CD4-positive, CD25-positive, alpha-beta regulatory T cell (primary cell): ENCODE measurements around the gene PARP1. TPM values are rescaled to one million over a fixed set of nuclear protein-coding genes. Genes with fewer than 3 reads are reported as not detected.

Source experiments
- ATAC-seq, 2 donors: fragments of 150-1000 bp; cut with Tn5 transposase; one replicate each; pipeline ENCODE4 v1.10.0; 2021; ENCODE audit warnings: low read depth in 2 of 2, moderate number of reproducible peaks in 2 of 2, moderate library complexity in 1 of 2
- DNase-seq, 3 donors: peaks; one replicate each; pipeline versions ENCODE4 v3.0.0 to v3.0.0-alpha.2; 2012 to 2022; ENCODE audit warnings: mixed read lengths in 1 of 3
- H3K27ac ChIP-seq: one replicate; pipeline ENCODE4 v1.7.0; 2013; ENCODE audit warnings: mild to moderate bottlenecking, low read length; ENCODE audit not compliant: insufficient read depth, poor library complexity, severe bottlenecking
- H3K27me3 ChIP-seq: one replicate; pipeline ENCODE4 v1.7.0; 2013; ENCODE audit warnings: low read length; ENCODE audit not compliant: control insufficient read depth, insufficient read depth
- H3K36me3 ChIP-seq: one replicate; pipeline ENCODE4 v1.7.0; 2013; ENCODE audit warnings: mild to moderate bottlenecking, low read length, moderate library complexity; ENCODE audit not compliant: control insufficient read depth, insufficient read depth
- H3K4me1 ChIP-seq: 2 replicates; pipeline ENCODE4 v1.7.0; 2013; ENCODE audit warnings: mild to moderate bottlenecking, low read length; ENCODE audit not compliant: insufficient read depth, control insufficient read depth, poor library complexity, severe bottlenecking
- H3K4me3 ChIP-seq: one replicate; pipeline ENCODE4 v1.7.0; 2013; ENCODE audit warnings: low read depth, mild to moderate bottlenecking, low read length, moderate library complexity
- H3K9me3 ChIP-seq, 2 experiments: 1 replicate in 1 of 2; 2 replicates in 1 of 2; pipeline ENCODE4 v1.7.0; 2013; ENCODE audit warnings: low read length in 2 of 2, mild to moderate bottlenecking in 1 of 2, moderate library complexity in 1 of 2; ENCODE audit not compliant: control insufficient read depth in 2 of 2
- H3K27ac Mint-ChIP-seq, 3 donors: one replicate each; pipeline ENCODE4 v1.8.0; 2020 to 2022; ENCODE audit warnings: mild to moderate bottlenecking in 3 of 3, mixed read lengths in 3 of 3, moderate library complexity in 2 of 3
- H3K27me3 Mint-ChIP-seq: one replicate; pipeline ENCODE4 v1.8.0; 2022; ENCODE audit warnings: mild to moderate bottlenecking, mixed read lengths
- H3K36me3 Mint-ChIP-seq: one replicate; pipeline ENCODE4 v1.8.0; 2020; ENCODE audit warnings: mixed read lengths
- H3K4me1 Mint-ChIP-seq, 4 donors: one replicate each; pipeline ENCODE4 v1.8.0; 2020 to 2022; ENCODE audit warnings: mixed read lengths in 4 of 4, mild to moderate bottlenecking in 1 of 4
- H3K4me3 Mint-ChIP-seq, 4 donors: one replicate each; pipeline ENCODE4 v1.8.0; 2020 to 2022; ENCODE audit warnings: mild to moderate bottlenecking in 4 of 4, mixed read lengths in 4 of 4, moderate library complexity in 3 of 4
- H3K9me3 Mint-ChIP-seq, 7 donors: one replicate each; pipeline ENCODE4 v1.8.0; 2020 to 2022; ENCODE audit warnings: mixed read lengths in 7 of 7, mild to moderate bottlenecking in 3 of 7, moderate library complexity in 2 of 7
- polyA plus RNA-seq, 4 donors: library from polyadenylated mRNA; unstranded; fragments of 300-500 nt; fragmentation: Illumina TruSeq; gene quantifications; one replicate each; pipeline ENCODE4 v1.2.3, GENCODE V29; 2021
- total RNA-seq: library from RNA; stranded (reverse); gene quantifications from one replicate; pipeline ENCODE4 v1.2.3, GENCODE V29; 2022

Gene PARP1
- total and polyA plus RNA-seq, 5 donors from 2014 or later: 99.1 to 129 (median 108) TPM

GRCh38 chr1:226381226-226381998 is 26.5 kb downstream of the PARP1 start:
- H3K27me3 ChIP-seq: no peaks in the 10 kb centered on the region
- no peak overlapping the region for H3K4me3 Mint-ChIP-seq
- H3K9me3 Mint-ChIP-seq: no peaks in the 10 kb centered on the region
- no peak overlapping the region for H3K27ac Mint-ChIP-seq
- H3K4me1 Mint-ChIP-seq: peaks cover 0 to 5% (median 2%) of the 10 kb centered on the region in 4 donors
- ATAC-seq: no peak
- no peak overlapping the region for H3K4me3 ChIP-seq
- DNase-seq: no peak
- H3K9me3 ChIP-seq: no peaks in the 10 kb centered on the region
- peaks cover 66% of the 10 kb centered on the region for H3K36me3 Mint-ChIP-seq
- H3K4me1 ChIP-seq: no peaks in the 10 kb centered on the region
- peaks cover 100% of the 10 kb centered on the region for H3K36me3 ChIP-seq
- H3K27ac ChIP-seq: no peak overlapping the region
- no peaks in the 10 kb centered on the region for H3K27me3 Mint-ChIP-seq

- Histone ChIP-seq H3K27me3 (no peaks in the 10 kb centered on the region), H3K27ac (no peak overlapping the region), H3K36me3 (peaks cover 100% of the 10 kb centered on the region), H3K4me3 (no peak overlapping the region), H3K9me3 (no peaks in the 10 kb centered on the region), H3K4me1 (no peaks in the 10 kb centered on the region)
- DNase-seq: no peak
- Mint-ChIP-seq H3K9me3 (no peaks in the 10 kb centered on the region), H3K4me3 (no peak overlapping the region), H3K4me1 (peaks cover 0 to 6% (median 2%) of the 10 kb centered on the region in 4 donors), H3K27ac (peak overlapping the region in 1 of 3 donors; percentile 69), H3K27me3 (no peaks in the 10 kb centered on the region), H3K36me3 (peaks cover 61% of the 10 kb centered on the region)
- ATAC-seq: no peak
These were observed 29.8 kb downstream of the PARP1 start for GRCh38 chr1:226378071-226378470.

- DNase-seq (no peak), ATAC-seq (no peak)
- Histone ChIP-seq H3K36me3 (peaks cover 98% of the 10 kb centered on the region), H3K27ac (no peak overlapping the region), H3K27me3 (no peaks in the 10 kb centered on the region), H3K4me3 (no peak overlapping the region), H3K4me1 (no peaks in the 10 kb centered on the region), H3K9me3 (no peaks in the 10 kb centered on the region)
- no peaks in the 10 kb centered on the region for H3K9me3 Mint-ChIP-seq
- H3K36me3 Mint-ChIP-seq: peaks cover 63% of the 10 kb centered on the region
- H3K27me3 Mint-ChIP-seq: no peaks in the 10 kb centered on the region
- no peak overlapping the region for H3K4me3 Mint-ChIP-seq
- H3K4me1 Mint-ChIP-seq: peaks cover 0 to 6% (median 2%) of the 10 kb centered on the region in 4 donors
- H3K27ac Mint-ChIP-seq: no peak overlapping the region
These were observed 31.6 kb downstream of the PARP1 start for GRCh38 chr1:226376300-226376699.

GRCh38 chr1:226373376-226373775 is 34.5 kb downstream of the PARP1 start:
- no peak overlapping the region for H3K4me3 ChIP-seq
- Mint-ChIP-seq H3K27ac (no peak overlapping the region), H3K27me3 (no peaks in the 10 kb centered on the region), H3K36me3 (peaks cover 47% of the 10 kb centered on the region), H3K4me1 (peaks cover 0 to 5% (median 1%) of the 10 kb centered on the region in 4 donors), H3K9me3 (no peaks in the 10 kb centered on the region), H3K4me3 (no peak overlapping the region)
- H3K27me3 ChIP-seq: no peaks in the 10 kb centered on the region
- H3K9me3 ChIP-seq: no peaks in the 10 kb centered on the region
- H3K27ac ChIP-seq: no peak overlapping the region
- H3K36me3 ChIP-seq: peaks cover 94% of the 10 kb centered on the region
- ATAC-seq: no peak
- no peaks in the 10 kb centered on the region for H3K4me1 ChIP-seq
- DNase-seq: no peak

- Mint-ChIP-seq H3K27ac (no peak overlapping the region), H3K9me3 (no peaks in the 10 kb centered on the region)
These were observed 35.0 kb downstream of the PARP1 start for GRCh38 chr1:226372885-226373284.

GRCh38 chr1:226371866-226372490 is 35.9 kb downstream of the PARP1 start:
- H3K4me3 ChIP-seq: no peak overlapping the region
- Mint-ChIP-seq H3K4me3 (no peak overlapping the region), H3K4me1 (peaks cover 0 to 3% (median 0%) of the 10 kb centered on the region in 4 donors), H3K27ac (peak overlapping the region in 1 of 3 donors; percentile 10), H3K36me3 (peaks cover 41% of the 10 kb centered on the region), H3K27me3 (no peaks in the 10 kb centered on the region), H3K9me3 (no peaks in the 10 kb centered on the region)
- H3K27ac ChIP-seq: no peak overlapping the region
- DNase-seq (no peak), ATAC-seq (no peak)
- H3K36me3 ChIP-seq: peaks cover 95% of the 10 kb centered on the region
- H3K9me3 ChIP-seq: no peaks in the 10 kb centered on the region
- H3K4me1 ChIP-seq: no peaks in the 10 kb centered on the region
- H3K27me3 ChIP-seq: no peaks in the 10 kb centered on the region

More at GRCh38 chr1:226372885-226373284, 35.0 kb downstream of the PARP1 start:
- Histone ChIP-seq H3K36me3 (peaks cover 94% of the 10 kb centered on the region), H3K27ac (no peak overlapping the region), H3K4me1 (no peaks in the 10 kb centered on the region), H3K4me3 (no peak overlapping the region), H3K27me3 (no peaks in the 10 kb centered on the region), H3K9me3 (no peaks in the 10 kb centered on the region)
- ATAC-seq (no peak), DNase-seq (no peak)
- no peak overlapping the region for H3K4me3 Mint-ChIP-seq
- peaks cover 44% of the 10 kb centered on the region for H3K36me3 Mint-ChIP-seq
- H3K4me1 Mint-ChIP-seq: peaks cover 0 to 3% (median 1%) of the 10 kb centered on the region in 4 donors
- H3K27me3 Mint-ChIP-seq: no peaks in the 10 kb centered on the region

GRCh38 chr1:226371027-226371694 is 36.7 kb downstream of the PARP1 start:
- Histone ChIP-seq H3K9me3 (no peaks in the 10 kb centered on the region), H3K36me3 (peaks cover 95% of the 10 kb centered on the region), H3K27ac (no peak overlapping the region), H3K4me1 (no peaks in the 10 kb centered on the region), H3K4me3 (no peak overlapping the region), H3K27me3 (no peaks in the 10 kb centered on the region)
- DNase-seq: no peak
- H3K27me3 Mint-ChIP-seq: no peaks in the 10 kb centered on the region
- no peak for ATAC-seq
- no peak overlapping the region for H3K4me3 Mint-ChIP-seq
- H3K27ac Mint-ChIP-seq: peak overlapping the region in 2 of 3 donors; percentile 10 to 48
- no peaks in the 10 kb centered on the region for H3K9me3 Mint-ChIP-seq
- peaks cover 0 to 3% (median 0%) of the 10 kb centered on the region in 4 donors for H3K4me1 Mint-ChIP-seq
- peaks cover 37% of the 10 kb centered on the region for H3K36me3 Mint-ChIP-seq
